GM19463 (cell line): ENCODE measurements around the gene PPP1R9B.

Experiments
- ATAC-seq: cut with Tn5 transposase; IDR thresholded peaks from one replicate; pipeline ENCODE4 v1.9.1; 2021; ENCODE audit warnings: mild to moderate bottlenecking, moderate library complexity; ENCODE audit not compliant: unreplicated experiment

PPP1R9B gene

DNA sequence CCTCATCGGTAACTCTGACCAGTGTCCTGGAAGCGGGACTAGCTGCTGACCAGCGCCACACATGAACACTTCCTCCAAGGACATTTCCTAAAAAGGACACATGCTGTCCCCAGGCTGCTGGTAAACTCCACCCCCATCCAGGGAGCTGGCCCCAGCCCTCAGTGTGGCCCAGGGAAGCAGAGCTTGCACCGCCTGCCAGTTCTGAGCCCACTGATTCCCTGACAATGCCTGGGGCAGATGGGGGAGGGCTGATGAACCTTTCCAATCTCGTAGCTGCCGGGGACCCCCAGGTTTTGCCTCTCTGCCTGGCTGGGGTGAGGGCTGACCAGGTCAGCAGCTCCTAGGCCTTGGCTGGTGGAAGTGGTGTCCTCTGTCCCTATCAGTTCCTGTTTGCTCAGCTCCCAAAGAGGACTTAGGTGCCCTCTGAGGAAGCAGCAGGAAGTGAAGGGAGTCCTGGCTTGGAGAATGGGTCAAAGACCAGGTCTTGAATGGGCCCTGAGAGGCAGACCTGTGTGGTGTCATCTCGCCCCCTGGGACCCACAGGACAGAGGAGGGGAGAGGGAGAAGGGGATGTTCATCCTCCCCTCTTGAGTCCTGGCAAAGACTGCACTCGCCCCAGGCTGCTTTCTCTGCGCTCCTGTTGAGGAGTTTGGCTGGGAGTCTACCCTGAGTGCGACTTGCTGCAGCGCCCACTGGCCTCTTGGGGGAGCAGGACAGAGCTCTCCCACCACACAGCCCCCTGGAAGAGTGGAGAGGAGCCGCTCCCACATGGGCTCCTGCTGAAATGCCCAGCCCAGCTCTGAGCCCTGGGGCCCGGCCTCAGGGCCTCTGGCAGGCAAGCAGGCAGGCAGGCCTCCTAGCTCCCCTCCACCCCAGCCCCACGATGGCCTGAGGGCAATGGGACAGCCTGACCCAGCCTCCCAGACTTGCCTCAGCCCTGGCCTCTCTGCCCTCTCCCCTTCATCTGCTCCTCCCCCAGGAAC lies 38.5 kb downstream of the PPP1R9B start:
- no peak for ATAC-seq

DNA sequence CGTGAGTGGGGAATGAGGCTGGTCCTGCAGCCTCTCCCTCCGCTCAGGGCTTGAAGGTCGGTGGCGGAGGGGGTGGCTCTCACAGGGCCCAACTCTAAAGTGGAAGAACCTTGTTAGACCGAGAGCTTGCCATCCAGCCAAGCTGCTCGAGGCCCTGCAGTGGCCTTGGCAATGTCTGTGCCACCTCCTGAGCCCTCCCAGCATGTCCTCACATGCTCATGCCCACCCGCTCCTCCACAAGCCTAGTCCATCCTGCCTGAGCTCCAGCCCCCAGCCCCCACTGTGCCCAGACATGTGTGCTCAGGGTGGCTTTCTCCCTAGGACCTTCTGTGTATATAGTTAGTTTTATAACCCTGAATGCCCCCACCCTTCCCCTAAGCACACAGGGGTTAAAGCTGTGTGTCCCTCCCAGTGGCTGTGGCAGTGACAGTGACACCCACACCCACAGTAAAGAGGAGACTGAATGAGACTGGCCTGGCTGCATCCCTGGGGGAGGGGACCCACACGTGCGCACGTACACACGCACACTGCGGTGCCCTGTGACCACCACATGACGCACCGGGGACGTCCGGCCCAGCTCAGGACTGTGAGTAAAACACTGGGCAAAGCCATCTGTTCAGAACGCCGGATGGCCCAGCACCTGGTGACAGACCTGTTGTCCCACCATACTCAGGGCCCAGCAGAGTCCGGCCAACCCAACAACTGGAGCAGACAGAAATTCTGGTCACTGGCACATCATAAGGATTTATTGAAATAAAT lies 39.7 kb downstream of the PPP1R9B start:
- no peak for ATAC-seq

DNA sequence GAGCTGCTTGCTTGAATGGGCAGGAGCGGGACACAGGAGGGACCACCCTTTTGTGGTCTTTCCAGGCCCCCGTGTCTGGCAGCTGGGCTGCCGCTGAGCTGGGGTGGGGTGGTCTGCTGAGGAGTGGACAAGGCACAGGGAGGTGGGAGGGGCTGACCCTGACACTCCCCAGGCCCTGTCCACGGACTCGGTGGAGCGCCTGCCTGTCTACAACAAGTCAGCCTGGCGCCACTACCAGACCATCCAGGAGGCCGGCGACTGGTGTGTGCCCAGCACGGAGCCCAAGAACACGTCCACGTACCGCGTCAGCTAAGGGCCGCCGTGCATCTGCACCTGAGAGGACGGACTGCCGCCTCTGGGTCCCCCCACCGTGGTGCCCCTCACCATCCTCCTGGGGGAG lies 40.7 kb downstream of the PPP1R9B start:
- no peak for ATAC-seq

DNA sequence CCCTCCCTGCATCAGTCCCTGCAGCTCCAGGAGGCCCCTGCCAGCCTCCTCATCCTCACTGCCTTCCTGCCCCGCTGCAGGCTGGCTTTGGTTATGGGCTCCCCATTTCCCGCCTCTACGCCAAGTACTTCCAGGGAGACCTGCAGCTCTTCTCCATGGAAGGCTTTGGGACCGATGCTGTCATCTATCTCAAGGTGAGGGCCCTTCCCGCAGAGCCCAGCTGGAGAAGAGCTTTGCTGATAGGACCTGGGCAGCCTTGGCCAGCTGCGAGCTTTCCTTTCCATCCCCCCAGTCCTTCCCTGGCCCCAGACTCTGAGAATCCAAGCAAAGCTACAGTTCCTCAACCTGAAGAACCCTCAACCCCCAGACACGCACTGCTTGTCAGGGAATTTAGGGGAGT lies 41.3 kb downstream of the PPP1R9B start:
- no peak for ATAC-seq

DNA sequence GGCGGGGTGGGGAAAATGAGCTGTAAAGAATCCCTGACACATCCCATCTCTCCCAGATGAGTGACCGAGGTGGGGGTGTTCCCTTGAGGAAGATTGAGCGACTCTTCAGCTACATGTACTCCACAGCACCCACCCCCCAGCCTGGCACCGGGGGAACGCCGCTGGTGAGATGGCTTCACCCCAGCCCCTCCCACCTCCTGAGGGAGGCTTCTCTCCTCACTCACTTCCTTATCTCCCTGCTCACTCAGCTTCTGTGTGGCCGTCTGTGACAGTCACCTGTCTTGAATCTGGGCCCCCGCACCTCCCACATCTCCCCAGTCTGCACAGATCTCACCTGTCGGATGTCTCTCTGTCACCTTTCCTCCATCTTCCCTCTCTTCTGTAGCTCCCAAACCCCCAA lies 41.9 kb downstream of the PPP1R9B start:
- no peak for ATAC-seq

DNA sequence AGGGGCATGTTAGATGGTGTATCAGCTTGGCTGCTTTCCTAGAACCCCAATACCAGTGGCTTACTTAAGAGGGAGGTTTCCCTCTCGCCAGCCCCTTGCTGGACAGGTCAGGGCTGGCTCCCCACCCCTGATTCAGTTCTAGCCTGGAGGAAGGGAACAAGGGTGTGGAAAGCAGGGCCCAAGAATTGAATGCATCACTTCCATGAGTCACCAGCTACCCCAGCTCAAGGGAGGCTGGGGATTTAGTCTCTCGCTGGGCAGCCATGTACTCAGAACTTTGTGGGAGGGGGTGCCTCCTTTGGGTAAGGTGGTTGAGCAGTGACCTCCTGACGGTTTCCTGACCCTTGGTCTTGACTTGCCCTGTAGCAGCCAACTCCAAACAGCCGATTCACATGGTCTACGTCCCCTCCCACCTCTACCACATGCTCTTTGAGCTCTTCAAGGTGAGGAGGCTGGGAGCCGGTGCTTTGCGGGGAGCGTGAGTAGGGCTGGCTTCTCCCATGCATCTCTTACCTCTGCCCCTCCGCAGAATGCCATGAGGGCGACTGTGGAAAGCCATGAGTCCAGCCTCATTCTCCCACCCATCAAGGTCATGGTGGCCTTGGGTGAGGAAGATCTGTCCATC lies 42.6 kb downstream of the PPP1R9B start:
- no peak for ATAC-seq

DNA sequence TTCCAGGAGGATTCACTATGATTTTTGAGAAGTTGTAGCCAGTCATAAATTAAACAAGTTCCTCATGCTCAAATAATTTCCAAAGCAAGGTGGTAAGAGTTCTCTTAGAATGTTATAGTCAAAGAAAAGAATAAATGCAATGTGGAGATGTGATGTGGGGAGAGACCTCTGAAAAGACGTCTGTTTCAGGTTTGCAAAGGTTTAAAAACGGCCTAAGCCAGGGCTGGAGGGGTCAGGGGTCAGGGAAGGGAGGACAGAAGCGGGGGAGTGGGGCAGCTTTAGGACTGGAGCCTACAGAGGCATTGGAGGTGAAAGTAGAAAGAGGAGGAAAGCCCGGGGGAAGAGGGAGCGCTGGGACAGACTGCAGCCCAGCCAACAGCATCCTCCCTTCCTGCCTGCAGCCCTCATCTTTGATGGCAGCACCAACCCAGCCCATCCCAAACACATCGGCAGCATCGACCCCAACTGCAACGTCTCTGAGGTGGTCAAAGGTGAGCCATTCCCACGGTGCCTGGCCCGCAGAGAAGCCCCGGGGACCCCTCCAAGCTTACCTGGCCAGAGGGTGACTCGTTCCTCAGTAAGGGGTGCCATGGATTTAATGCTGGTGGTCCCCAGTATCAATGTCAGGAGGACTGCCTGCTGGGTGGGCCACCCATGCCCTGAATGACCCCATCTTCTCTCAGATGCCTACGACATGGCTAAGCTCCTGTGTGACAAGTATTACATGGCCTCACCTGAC lies 43.9 kb downstream of the PPP1R9B start:
- ATAC-seq, result no peak

DNA sequence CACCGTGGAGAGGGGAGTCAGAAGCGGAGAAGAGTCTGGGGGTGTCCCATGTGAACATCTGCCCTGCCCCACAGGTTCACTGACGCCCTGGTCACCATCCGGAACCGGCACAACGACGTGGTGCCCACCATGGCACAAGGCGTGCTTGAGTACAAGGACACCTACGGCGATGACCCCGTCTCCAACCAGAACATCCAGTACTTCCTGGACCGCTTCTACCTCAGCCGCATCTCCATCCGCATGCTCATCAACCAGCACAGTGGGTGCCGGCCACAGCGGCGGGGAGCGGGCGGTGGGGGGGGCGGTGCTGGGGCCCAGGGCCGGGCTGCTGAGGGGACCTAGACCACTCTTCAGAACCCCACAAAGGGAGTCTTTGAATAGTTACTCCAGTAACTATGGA lies 44.7 kb downstream of the PPP1R9B start:
- no peak for ATAC-seq

DNA sequence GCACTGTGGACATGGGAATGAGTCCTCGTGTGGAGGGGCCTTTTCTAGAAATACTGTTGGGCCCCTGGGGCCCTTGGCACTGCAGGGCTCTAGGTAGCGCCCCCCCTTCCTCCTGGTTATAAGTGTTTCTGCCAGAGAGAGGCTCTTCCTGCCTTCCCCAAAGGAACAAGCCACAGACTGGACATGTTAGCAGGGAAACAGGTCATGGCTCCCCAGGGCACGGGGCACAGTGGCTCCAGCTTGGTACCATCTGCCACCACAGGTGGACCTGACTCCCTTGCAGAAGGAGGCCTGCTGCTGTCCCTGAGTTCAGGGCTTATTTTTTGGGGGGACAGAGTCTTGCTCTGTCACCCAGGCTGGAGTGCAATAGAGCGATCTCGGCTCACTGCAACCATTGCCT lies 46.5 kb downstream of the PPP1R9B start:
- no peak for ATAC-seq

DNA sequence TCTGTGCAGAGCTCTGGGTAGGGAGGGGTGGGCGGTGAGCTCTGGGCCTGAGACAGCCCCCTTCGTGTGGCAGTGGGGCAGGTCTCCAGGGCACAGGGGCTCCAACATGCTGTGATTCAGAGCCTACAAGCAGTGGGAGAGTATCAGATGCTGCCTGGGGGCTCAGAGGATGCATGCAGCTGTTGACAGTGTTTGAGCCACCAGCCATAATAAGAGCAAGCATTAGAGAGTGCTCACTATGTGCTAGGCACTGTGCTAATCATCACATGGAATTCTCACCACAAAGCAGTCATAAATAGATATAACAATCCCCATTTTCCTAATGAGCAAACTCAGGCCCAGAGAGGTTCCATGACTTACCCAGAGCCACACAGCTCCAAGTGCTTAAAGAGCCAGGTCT lies 47.2 kb downstream of the PPP1R9B start:
- ATAC-seq, result no peak

DNA sequence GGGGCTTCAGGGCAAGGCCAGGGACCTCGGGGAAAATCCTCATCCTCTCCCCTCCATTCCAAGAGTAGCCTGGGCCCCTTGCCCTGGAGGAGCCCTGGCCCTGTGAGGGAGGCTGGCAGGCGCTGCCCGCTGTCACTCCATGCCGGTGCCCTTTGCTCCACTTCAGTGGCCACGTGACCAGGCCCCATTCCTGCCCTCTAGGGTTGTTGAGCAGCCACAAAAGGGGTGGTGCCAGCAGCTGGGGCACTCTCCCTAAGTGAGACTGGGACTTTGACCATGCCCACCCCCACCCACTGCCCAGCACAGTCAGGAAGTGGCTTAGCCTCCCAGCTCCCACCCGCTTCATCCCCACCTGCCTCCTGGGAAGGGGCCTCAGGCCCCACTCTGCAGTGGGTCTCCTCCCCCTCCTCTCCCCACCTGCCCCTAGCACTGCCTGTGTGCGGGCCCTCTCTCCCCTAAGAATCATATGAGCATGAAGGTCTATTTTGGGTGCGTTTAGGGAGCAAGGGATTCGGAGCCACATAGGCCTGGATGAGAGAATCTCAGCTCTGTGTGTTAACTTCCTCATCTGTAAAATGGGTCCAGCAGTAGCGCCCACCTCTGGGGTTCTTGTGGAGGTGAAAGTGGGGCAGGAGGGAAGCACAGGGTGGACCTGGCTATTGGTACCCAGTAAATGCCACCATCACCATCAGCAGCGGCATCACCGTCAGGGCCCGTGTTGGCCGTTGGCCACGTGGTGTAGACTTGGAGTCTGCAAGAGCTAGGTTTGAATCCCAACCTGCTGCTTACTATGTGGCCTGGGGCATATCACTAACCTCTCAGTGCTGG lies 48.1 kb downstream of the PPP1R9B start:
- no peak for ATAC-seq

DNA sequence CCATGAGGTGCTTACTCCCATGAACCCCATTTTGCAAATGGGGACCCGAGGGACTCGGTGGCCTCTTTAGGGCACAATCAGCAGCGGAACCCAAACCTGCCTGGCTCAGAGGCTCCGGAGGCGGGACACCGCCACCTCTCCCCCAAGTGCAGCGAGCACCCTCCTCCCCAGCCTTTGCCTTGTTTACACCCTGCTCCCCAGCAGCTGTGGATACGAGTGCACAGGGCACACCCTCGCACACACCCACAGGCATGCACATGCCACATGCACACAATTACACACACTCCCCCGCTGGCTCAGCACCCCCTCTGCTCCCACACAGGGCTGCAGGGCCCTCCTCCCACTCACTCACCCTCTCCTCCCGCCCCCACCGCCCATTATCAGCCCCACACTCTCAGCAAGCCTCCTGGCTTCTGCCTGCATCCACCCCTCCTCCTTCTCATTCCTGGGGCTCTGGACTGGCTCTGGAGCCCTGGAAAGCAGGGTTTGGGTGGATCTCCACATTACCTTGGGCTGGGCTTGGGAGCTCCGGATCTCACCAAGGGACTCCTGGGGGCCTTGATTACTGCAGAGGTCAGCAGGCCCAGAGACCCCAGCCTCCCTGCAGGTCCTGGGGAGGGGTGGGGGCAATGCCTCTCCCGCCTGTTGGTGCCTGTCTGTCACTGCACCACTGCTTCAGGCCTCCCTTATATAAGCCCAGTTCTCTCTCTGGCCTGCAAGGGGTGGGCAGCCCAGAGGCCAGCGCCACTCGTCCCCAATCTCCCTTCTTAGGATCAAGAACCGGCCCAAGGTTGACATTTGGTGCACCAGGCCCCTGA lies 48.9 kb downstream of the PPP1R9B start:
- no peak for ATAC-seq

DNA sequence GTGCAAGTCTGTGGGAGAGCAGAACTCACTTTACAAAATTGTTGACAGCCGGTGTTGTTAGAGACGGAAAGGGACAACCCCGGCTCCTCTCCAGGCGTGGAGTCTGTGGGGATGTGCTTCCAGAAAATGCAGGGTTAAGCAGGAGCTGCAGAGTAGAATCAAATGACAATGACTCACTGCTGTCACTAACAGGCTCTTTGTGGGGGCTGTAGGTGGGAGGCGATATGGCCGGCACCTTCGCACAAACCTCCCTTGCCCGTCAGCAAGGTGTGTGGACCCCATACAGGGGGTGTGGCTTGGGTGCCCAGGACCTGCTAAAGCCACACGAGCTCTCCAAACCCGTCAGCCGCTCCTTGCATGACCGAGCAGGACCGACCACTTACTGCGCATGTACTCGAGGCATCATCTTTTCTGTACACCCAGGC lies 49.5 kb downstream of the PPP1R9B start:
- no peak for ATAC-seq

DNA sequence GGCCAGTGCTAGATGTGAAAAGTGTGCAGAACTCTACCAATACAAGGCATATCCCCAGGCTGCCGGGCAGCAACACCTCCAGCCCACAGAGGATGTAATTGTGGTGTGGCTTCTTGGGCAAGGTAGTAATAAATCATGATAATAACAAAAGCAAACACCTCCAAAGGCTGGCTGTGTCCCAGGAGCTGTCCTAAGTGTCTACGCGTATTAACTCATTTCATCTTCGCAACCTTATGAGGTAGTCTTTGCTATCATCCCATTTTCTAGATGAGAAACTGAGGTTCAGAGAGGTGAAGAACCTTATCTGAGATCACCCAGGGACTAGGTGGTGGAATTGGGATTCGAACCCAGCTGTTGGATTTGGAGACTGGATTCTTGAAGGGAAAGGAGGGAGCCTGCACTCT lies 50.0 kb downstream of the PPP1R9B start:
- no peak for ATAC-seq

DNA sequence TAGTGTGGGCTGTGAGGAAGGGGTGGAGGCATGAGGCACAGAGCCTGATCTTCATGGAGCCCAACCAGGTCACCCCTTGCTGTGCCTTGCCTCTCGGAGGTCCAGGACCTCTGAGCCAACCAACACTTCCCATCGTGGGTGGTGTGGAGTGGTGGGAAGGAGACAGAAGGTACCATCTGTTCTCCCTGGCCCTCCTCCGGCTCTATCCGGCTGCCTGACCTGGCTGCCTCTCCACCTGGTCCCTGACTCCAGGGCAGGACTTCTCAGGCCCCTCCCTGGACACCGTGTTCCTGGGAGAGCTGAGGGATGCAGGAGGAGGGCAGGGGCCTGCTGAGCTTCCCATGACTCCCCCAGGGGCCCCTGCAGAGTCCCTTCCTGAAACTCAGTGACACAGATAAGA lies 51.5 kb downstream of the PPP1R9B start:
- no peak for ATAC-seq

DNA sequence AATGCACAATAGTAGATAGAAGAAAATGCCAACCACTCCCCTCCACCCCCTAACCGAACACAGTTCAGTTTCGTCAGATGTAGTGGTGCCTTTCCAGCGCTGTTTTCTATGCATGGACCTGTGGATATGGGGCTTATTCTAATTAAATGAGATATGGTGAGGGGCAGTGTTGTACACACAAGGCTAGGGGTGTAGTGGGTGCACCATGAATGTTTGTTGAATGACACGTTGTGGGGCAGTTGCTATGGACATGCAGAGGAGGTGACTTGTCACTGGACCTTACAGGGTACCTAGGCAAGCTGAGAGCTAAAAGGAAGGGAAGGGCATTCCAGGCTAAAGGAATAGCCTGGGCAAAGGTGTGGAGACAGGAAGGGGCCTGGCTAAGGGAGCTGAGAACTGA lies 51.9 kb downstream of the PPP1R9B start:
- ATAC-seq, result no peak

DNA sequence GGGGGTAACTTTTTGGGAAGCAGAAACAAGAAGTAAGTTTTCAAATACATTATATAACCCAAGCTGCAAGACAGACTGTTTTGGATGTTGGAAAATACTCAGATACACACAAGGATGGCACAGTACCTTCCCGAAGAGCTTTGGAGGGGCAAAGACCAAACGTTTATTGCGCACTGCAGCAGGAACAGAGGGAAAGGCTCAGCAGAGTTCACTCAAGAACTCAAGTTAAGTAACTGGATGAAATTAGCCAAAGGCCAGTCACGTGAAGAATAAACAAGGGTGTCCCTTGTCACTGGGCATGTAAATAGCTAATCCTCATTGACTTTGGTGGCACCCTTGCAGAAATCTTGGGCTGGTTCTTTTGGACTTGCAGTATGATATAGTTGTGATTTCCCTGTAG lies 52.6 kb downstream of the PPP1R9B start:
- no peak for ATAC-seq

DNA sequence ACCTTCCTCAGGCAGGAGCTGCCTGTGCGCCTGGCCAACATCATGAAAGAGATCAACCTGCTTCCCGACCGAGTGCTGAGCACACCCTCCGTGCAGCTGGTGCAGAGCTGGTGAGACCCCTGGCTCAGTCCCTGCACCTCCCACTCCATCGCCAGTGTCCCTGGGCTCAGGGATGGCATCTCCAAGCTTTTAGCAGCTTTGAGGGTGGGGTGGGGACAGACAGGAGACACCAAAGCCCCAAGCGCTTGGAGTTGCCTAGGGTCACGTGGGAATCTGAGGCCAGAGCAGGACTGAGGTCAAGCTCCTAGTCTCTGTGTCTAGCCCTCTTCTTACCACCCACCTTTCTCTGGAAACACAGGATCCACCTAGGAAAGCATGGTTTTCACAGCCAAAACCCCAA lies 53.0 kb downstream of the PPP1R9B start:
- no peak for ATAC-seq

DNA sequence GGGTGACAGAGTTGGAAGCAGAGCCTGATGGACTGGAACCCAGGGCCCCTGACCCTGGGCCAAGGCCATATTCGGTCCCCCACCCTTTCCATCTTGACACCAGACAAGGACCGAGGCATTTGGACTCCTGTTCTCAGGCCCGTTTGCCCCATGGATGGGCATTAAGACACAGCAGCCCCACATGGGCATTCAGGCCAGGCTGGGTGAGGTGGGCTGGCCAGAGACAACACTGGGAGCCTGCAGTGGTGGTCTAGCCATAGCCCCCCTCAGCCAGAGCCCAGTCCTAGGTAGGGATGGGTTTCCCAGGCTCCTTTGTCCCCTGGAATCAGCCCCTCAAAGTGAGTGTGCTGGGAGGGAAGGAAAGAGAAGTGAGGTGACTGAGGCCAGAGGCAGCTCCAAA lies 53.7 kb downstream of the PPP1R9B start:
- ATAC-seq, result no peak
